Glomerular visceral epithelial cell (primary cell): ENCODE measurements around the gene BAIAP2L1.

Experiments
- DNase-seq: peaks from one replicate; pipeline ENCODE4 v3.0.0-alpha.2; 2016; ENCODE audit errors: extremely low spot score

The BAIAP2L1 gene

GRCh38 chr7:98359395-98359794, 41.5 kb downstream of the BAIAP2L1 start:
- DNase-seq, result no peak

- no peak for DNase-seq
Measured at GRCh38 chr7:98358706-98359105, 42.2 kb downstream of the BAIAP2L1 start.

- DNase-seq, result peak; percentile 35
Measured at GRCh38 chr7:98357751-98358161, 43.1 kb downstream of the BAIAP2L1 start.

- DNase-seq, result no peak
Measured at GRCh38 chr7:98355250-98355538, 45.7 kb downstream of the BAIAP2L1 start.

GRCh38 chr7:98354511-98355249, 46.2 kb downstream of the BAIAP2L1 start:
- DNase-seq, result peak; percentile 92

GRCh38 chr7:98354052-98354451, 46.8 kb downstream of the BAIAP2L1 start:
- DNase-seq, result no peak

- no peak for DNase-seq
Measured at GRCh38 chr7:98352621-98353020, 48.3 kb downstream of the BAIAP2L1 start.

GRCh38 chr7:98351136-98351535, 49.8 kb downstream of the BAIAP2L1 start:
- DNase-seq, result no peak

GRCh38 chr7:98348726-98349474, 52.0 kb downstream of the BAIAP2L1 start:
- DNase-seq, result no peak

GRCh38 chr7:98346515-98347069, 54.3 kb downstream of the BAIAP2L1 start:
- DNase-seq, result no peak

- DNase-seq, result no peak
Measured at GRCh38 chr7:98341106-98341505, 59.8 kb downstream of the BAIAP2L1 start.

GRCh38 chr7:98339043-98339442, 61.8 kb downstream of the BAIAP2L1 start:
- DNase-seq, result no peak

GRCh38 chr7:98338441-98338840, 62.4 kb downstream of the BAIAP2L1 start:
- DNase-seq, result no peak

- DNase-seq, result no peak
Measured at GRCh38 chr7:98335411-98335977, 65.4 kb downstream of the BAIAP2L1 start.

GRCh38 chr7:98334081-98334480, 66.8 kb downstream of the BAIAP2L1 start:
- peak; percentile 23 for DNase-seq

- no peak for DNase-seq
Measured at GRCh38 chr7:98330926-98331529, 69.9 kb downstream of the BAIAP2L1 start.

- DNase-seq, result peak; percentile 54
Measured at GRCh38 chr7:98329791-98330373, 71.0 kb downstream of the BAIAP2L1 start.

GRCh38 chr7:98329100-98329790, 71.6 kb downstream of the BAIAP2L1 start:
- DNase-seq, result no peak

GRCh38 chr7:98324782-98325181, 76.1 kb downstream of the BAIAP2L1 start:
- no peak for DNase-seq

GRCh38 chr7:98323597-98324322, 77.1 kb downstream of the BAIAP2L1 start:
- no peak for DNase-seq
